ENCODE measurements around the gene TCFL5. TPM values are rescaled to one million over a fixed set of nuclear protein-coding genes. Genes with fewer than 3 reads are reported as not detected.

TCFL5 gene
- total RNA-seq, 1 donor, result 23.7 TPM

GRCh38 chr20:62846166-62846890 lies 15.3 kb downstream of the TCFL5 start:
- DNase-seq (ENCODE audit: low read depth), result no peak
- TF ChIP-seq CTCF (IDR thresholded peaks at IDR 0.05; ENCODE audit: insufficient read depth, low read length), result no peak

GRCh38 chr20:62845416-62846160 lies 16.0 kb downstream of the TCFL5 start:
- no peak for TF ChIP-seq CTCF (IDR thresholded peaks at IDR 0.05; ENCODE audit: insufficient read depth, low read length)
- DNase-seq (ENCODE audit: low read depth), result no peak
- no peak overlapping the region for H3K4me3 ChIP-seq (ENCODE audit: low read depth, low read length)

More at GRCh38 chr20:62846166-62846890, 15.3 kb downstream of the TCFL5 start:
- no peak overlapping the region for H3K4me3 ChIP-seq (ENCODE audit: low read depth, low read length)

GRCh38 chr20:62844182-62844581 lies 17.4 kb downstream of the TCFL5 start:
- H3K4me3 ChIP-seq (ENCODE audit: low read depth, low read length), result no peak overlapping the region
- no peak for DNase-seq (ENCODE audit: low read depth)
- TF ChIP-seq CTCF (IDR thresholded peaks at IDR 0.05; ENCODE audit: insufficient read depth, low read length), result no peak

- no peak for DNase-seq (ENCODE audit: low read depth)
- no peak overlapping the region for H3K4me3 ChIP-seq (ENCODE audit: low read depth, low read length)
- TF ChIP-seq CTCF (IDR thresholded peaks at IDR 0.05; ENCODE audit: insufficient read depth, low read length), result no peak
These were observed 18.0 kb downstream of the TCFL5 start for GRCh38 chr20:62843656-62844055.

- DNase-seq (ENCODE audit: low read depth), result no peak
- no peak for TF ChIP-seq CTCF (IDR thresholded peaks at IDR 0.05; ENCODE audit: insufficient read depth, low read length)
- no peak overlapping the region for H3K4me3 ChIP-seq (ENCODE audit: low read depth, low read length)
These were observed 19.9 kb downstream of the TCFL5 start for GRCh38 chr20:62841705-62842212.

- no peak overlapping the region for H3K4me3 ChIP-seq (ENCODE audit: low read depth, low read length)
- no peak for DNase-seq (ENCODE audit: low read depth)
- TF ChIP-seq CTCF (IDR thresholded peaks at IDR 0.05; ENCODE audit: insufficient read depth, low read length), result no peak
These were observed 21.1 kb downstream of the TCFL5 start for GRCh38 chr20:62840244-62841197.

Data from fibroblast of the aortic adventitia (primary cell).